Measurements from ENCODE around the gene ZNF763.
"Not testable (repeated sequence)": the region's sequence is repeated elsewhere in the genome, so short reads cannot be mapped to it uniquely, and the experiment has no call there.

Gene ZNF763

GRCh38 chr19:11973019-11973810 lies 8.4 kb downstream of the ZNF763 start:
- DNase-seq = no peak

GRCh38 chr19:11978492-11979100 lies 13.8 kb downstream of the ZNF763 start:
- DNase-seq = no peak

- DNase-seq = no peak
Measured at GRCh38 chr19:11979527-11979926, 14.7 kb downstream of the ZNF763 start.

- no peak for DNase-seq
Measured at GRCh38 chr19:11982526-11982925, 17.7 kb downstream of the ZNF763 start.

GRCh38 chr19:11984986-11985385 lies 20.1 kb downstream of the ZNF763 start:
- DNase-seq = no peak

GRCh38 chr19:11986754-11987153 lies 21.9 kb downstream of the ZNF763 start:
- DNase-seq = no peak

GRCh38 chr19:11987405-11988281 lies 22.8 kb downstream of the ZNF763 start:
- peak; percentile 89 to 90 for DNase-seq

- DNase-seq = no peak
Measured at GRCh38 chr19:11989112-11989456, 24.2 kb downstream of the ZNF763 start.

GRCh38 chr19:11991921-11992320 lies 27.1 kb downstream of the ZNF763 start:
- DNase-seq = not testable (repeated sequence)

- DNase-seq = no peak
Measured at GRCh38 chr19:11995174-11995573, 30.3 kb downstream of the ZNF763 start.

- DNase-seq = no peak
Measured at GRCh38 chr19:12000152-12000981, 35.5 kb downstream of the ZNF763 start.

GRCh38 chr19:12015015-12015752 lies 50.3 kb downstream of the ZNF763 start:
- no peak for DNase-seq

GRCh38 chr19:12015753-12016116 lies 50.9 kb downstream of the ZNF763 start:
- no peak for DNase-seq
